Liver (tissue), 9 donors: ENCODE data around the gene DHRS3. TPM values are rescaled to one million over a fixed set of nuclear protein-coding genes. Genes with fewer than 3 reads are reported as not detected.

ENCODE experiments used
- DNase-seq: peaks from one replicate; pipeline ENCODE4 v3.0.0-alpha.2; 2017; ENCODE audit warnings: low spot score
- H3K27ac ChIP-seq, 2 donors: one replicate each; pipeline ENCODE4 v1.7.0; 2013; ENCODE audit warnings: inconsistent platforms in 2 of 2, low read length in 2 of 2, control low read depth in 1 of 2, low read depth in 1 of 2, mild to moderate bottlenecking in 1 of 2
- H3K27me3 ChIP-seq, 4 donors: one replicate each; pipeline versions ENCODE4 v1.6.1 to v1.7.0; 2013; ENCODE audit warnings: low read length in 3 of 4, inconsistent platforms in 1 of 4, mild to moderate bottlenecking in 1 of 4, moderate library complexity in 1 of 4; ENCODE audit not compliant: control insufficient read depth in 4 of 4, insufficient read depth in 4 of 4
- H3K36me3 ChIP-seq, 4 donors: one replicate each; pipeline versions ENCODE4 v1.6.1 to v1.7.0; 2013; ENCODE audit warnings: low read length in 3 of 4, mild to moderate bottlenecking in 3 of 4, low read depth in 1 of 4, moderate library complexity in 1 of 4; ENCODE audit not compliant: control insufficient read depth in 4 of 4, insufficient read depth in 3 of 4
- H3K4me1 ChIP-seq, 4 donors: one replicate each; pipeline versions ENCODE4 v1.6.1 to v1.7.0; 2013; ENCODE audit warnings: low read length in 3 of 4, mild to moderate bottlenecking in 3 of 4, moderate library complexity in 1 of 4; ENCODE audit not compliant: control insufficient read depth in 4 of 4, insufficient read depth in 4 of 4
- H3K4me3 ChIP-seq, 3 donors: one replicate each; pipeline versions ENCODE4 v1.6.1 to v1.7.0; 2013; ENCODE audit warnings: low read length in 3 of 3, control low read depth in 1 of 3, low read depth in 1 of 3, mild to moderate bottlenecking in 1 of 3
- H3K9ac ChIP-seq, 2 donors: one replicate each; pipeline ENCODE4 v1.7.0; 2013; ENCODE audit warnings: low read length in 2 of 2, mild to moderate bottlenecking in 2 of 2, moderate library complexity in 2 of 2, control low read depth in 1 of 2, low read depth in 1 of 2
- H3K9me3 ChIP-seq, 4 donors: one replicate each; pipeline versions ENCODE4 v1.6.1 to v1.7.0; 2013; ENCODE audit warnings: low read length in 3 of 4; ENCODE audit not compliant: control insufficient read depth in 4 of 4
- ATF3 ChIP-seq: IDR thresholded peaks from 2 replicates; pipeline ENCODE4 v1.6.1; 2016; ENCODE audit warnings: antibody characterized with exemption
- CTCF ChIP-seq: fragments of 150-350 bp; IDR thresholded peaks from 2 replicates; pipeline ENCODE4 v1.5.1; 2017; ENCODE audit warnings: improper control_type of control experiment, low read depth, low read length; ENCODE audit not compliant: missing input control
- EGR1 ChIP-seq, 2 donors: IDR thresholded peaks; 2 replicates each; pipeline ENCODE4 v1.6.1; 2016 to 2018; ENCODE audit warnings: antibody characterized with exemption in 2 of 2, low read depth in 2 of 2
- FOXA1 ChIP-seq: IDR thresholded peaks from 2 replicates; pipeline ENCODE4 v1.6.1; 2016; ENCODE audit warnings: antibody characterized with exemption
- FOXA2 ChIP-seq: IDR thresholded peaks from 2 replicates; pipeline ENCODE4 v1.6.1; 2016; ENCODE audit warnings: antibody characterized with exemption
- GABPA ChIP-seq, 2 donors: IDR thresholded peaks in 1 of 2; conservative IDR thresholded peaks in 1 of 2; 2 replicates each; pipeline ENCODE4 v1.6.1; 2016; ENCODE audit warnings: antibody characterized with exemption in 2 of 2, mild to moderate bottlenecking in 1 of 2, moderate library complexity in 1 of 2
- HNF4A ChIP-seq, 2 donors: conservative IDR thresholded peaks; 2 replicates each; pipeline ENCODE4 v1.6.1; 2016; ENCODE audit warnings: antibody characterized with exemption in 2 of 2, mild to moderate bottlenecking in 2 of 2
- HNF4G ChIP-seq: IDR thresholded peaks from 2 replicates; pipeline ENCODE4 v1.6.1; 2016; ENCODE audit warnings: antibody characterized with exemption
- JUND ChIP-seq, 2 donors: IDR thresholded peaks; 2 replicates each; pipeline ENCODE4 v1.6.1; 2016; ENCODE audit warnings: antibody characterized with exemption in 2 of 2
- MAX ChIP-seq: IDR thresholded peaks from 2 replicates; pipeline ENCODE4 v1.6.1; 2016; ENCODE audit warnings: antibody characterized with exemption
- NR2F2 ChIP-seq: IDR thresholded peaks from 2 replicates; pipeline ENCODE4 v1.6.1; 2016; ENCODE audit warnings: antibody characterized with exemption
- RAD21 ChIP-seq, 2 donors: IDR thresholded peaks; 2 replicates each; pipeline ENCODE4 v1.6.1; 2016; ENCODE audit warnings: antibody characterized with exemption in 2 of 2, mild to moderate bottlenecking in 2 of 2
- REST ChIP-seq: IDR thresholded peaks from 2 replicates; pipeline ENCODE4 v1.6.1; 2016; ENCODE audit warnings: antibody characterized with exemption, mild to moderate bottlenecking
- RXRA ChIP-seq, 2 donors: IDR thresholded peaks; 2 replicates each; pipeline ENCODE4 v1.6.1; 2017 to 2018; ENCODE audit warnings: antibody characterized with exemption in 2 of 2, mild to moderate bottlenecking in 1 of 2
- SP1 ChIP-seq: IDR thresholded peaks from 2 replicates; pipeline ENCODE4 v1.6.1; 2018; ENCODE audit warnings: antibody characterized with exemption, mild to moderate bottlenecking
- TAF1 ChIP-seq: conservative IDR thresholded peaks from 2 replicates; pipeline ENCODE4 v1.6.1; 2016; ENCODE audit warnings: antibody characterized with exemption, mild to moderate bottlenecking
- YY1 ChIP-seq: IDR thresholded peaks from 2 replicates; pipeline ENCODE4 v1.6.1; 2016; ENCODE audit warnings: antibody characterized with exemption, mild to moderate bottlenecking
- ZBTB33 ChIP-seq: IDR thresholded peaks from 2 replicates; pipeline ENCODE4 v1.6.1; 2016; ENCODE audit warnings: antibody characterized with exemption
- WGBS: extraction: QIAGEN DNeasy Blood & Tissue Kit; methylation state at CpG from one replicate; pipeline ENCODE4 v1.1.7; 2013; 5-methylcytosine and 5-hydroxymethylcytosine counted together
- polyA plus RNA-seq, 2 donors: library from polyadenylated mRNA; stranded (reverse) in 1 of 2; unstranded in 1 of 2; fragments of 200-250 nt in 1 of 2; fragments of >200 nt in 1 of 2; fragmentation: Nextera tagmentation in 1 of 2; extraction: Ambion mirVana in 1 of 2; gene quantifications; one replicate each; pipeline versions ENCODE4 v1.2.1 to v1.2.3, GENCODE V29; 2013 to 2015
- total RNA-seq, 2 donors: library from RNA; depleted of rRNA; stranded (reverse); fragments of >200 nt; gene quantifications; one replicate each; pipeline ENCODE4 v1.2.3, GENCODE V29; 2014
- donor health status: healthy.
- donor health status: healthy.
- donor health status: healthy.
- donor health status: healthy.
- donor health status: healthy.

DHRS3 gene
- total and polyA plus RNA-seq, 4 donors: 62.6 to 185 (median 158) TPM

GRCh38 chr1:12551584-12551983, 66.4 kb downstream of the DHRS3 start:
- H3K36me3 ChIP-seq: no peaks in the 10 kb centered on the region
- H3K4me3 ChIP-seq: no peak overlapping the region
- no peaks in the 10 kb centered on the region for H3K9me3 ChIP-seq
- H3K9ac ChIP-seq: no peak overlapping the region
- H3K27me3 ChIP-seq: no peaks in the 10 kb centered on the region
- TF ChIP-seq NR2F2 (no peak), HNF4G (no peak), HNF4A (conservative IDR thresholded peaks at IDR 0.05) (no peak), JUND (IDR thresholded peaks at IDR 0.05) (no peak), MAX (no peak), CTCF (no peak), TAF1 (no peak)
- H3K27ac ChIP-seq: no peak overlapping the region
- DNase-seq: no peak
- H3K4me1 ChIP-seq: peaks cover 0 to 8% (median 0%) of the 10 kb centered on the region in 4 donors

- no peaks in the 10 kb centered on the region for H3K9me3 ChIP-seq
- no peak overlapping the region for H3K4me3 ChIP-seq
- no peaks in the 10 kb centered on the region for H3K27me3 ChIP-seq
- no peak overlapping the region for H3K9ac ChIP-seq
- no peak for DNase-seq
- H3K27ac ChIP-seq: peak overlapping the region in 1 of 2 donors; percentile 43
- 63% methylated on average over 31 of the region's 31 CpGs for WGBS
- H3K4me1 ChIP-seq: peaks cover 0 to 8% (median 0%) of the 10 kb centered on the region in 4 donors
- no peaks in the 10 kb centered on the region for H3K36me3 ChIP-seq
- TF ChIP-seq JUND (IDR thresholded peaks at IDR 0.05): peak; percentile 93 to 95
- TF ChIP-seq REST: no peak
- TF ChIP-seq TAF1: no peak
- no peak for TF ChIP-seq ZBTB33
- TF ChIP-seq NR2F2: no peak
- TF ChIP-seq FOXA1: no peak
- TF ChIP-seq SP1: peak; percentile 71
- TF ChIP-seq RAD21 (IDR thresholded peaks at IDR 0.05): peak in 1 of 2 donors; percentile 44
- TF ChIP-seq YY1: peak; percentile 45
- TF ChIP-seq HNF4A (conservative IDR thresholded peaks at IDR 0.05): peak; percentile 22 to 32
- TF ChIP-seq HNF4G: no peak
- peak; percentile 81 for TF ChIP-seq ATF3
- TF ChIP-seq GABPA (IDR thresholded peaks at IDR 0.05 in 1 of 2, conservative IDR thresholded peaks at IDR 0.05 in 1 of 2): no peak
- no peak for TF ChIP-seq CTCF
- TF ChIP-seq RXRA (IDR thresholded peaks at IDR 0.05): peak; percentile 57 to 79
- TF ChIP-seq EGR1 (IDR thresholded peaks at IDR 0.05; ENCODE audit: low read depth in 2 of 2): peak in 1 of 2 donors; percentile 59
- peak; percentile 31 for TF ChIP-seq MAX
- TF ChIP-seq FOXA2: no peak
These were observed 68.3 kb downstream of the DHRS3 start for GRCh38 chr1:12549460-12550349.
